WTC11 (cell line): Measurements from ENCODE around the gene CAPN1. TPM values are rescaled to one million over a fixed set of nuclear protein-coding genes. Genes with fewer than 3 reads are reported as not detected.

Source experiments
- ATAC-seq: fragments of 200-7000 bp; cut with Tn5 transposase; 2 replicates; pipeline ENCODE4 v1.10.0; 2021; ENCODE audit warnings: mild to moderate bottlenecking, moderate library complexity
- CTCF ChIA-PET: fragments of 300-600 bp; sonication (Branson Sonifier 250); formaldehyde crosslinking; loops from one replicate; lab custom pipeline; 2021; ENCODE audit warnings: antibody characterized with exemption; lab: Charles Lee
- POLR2A ChIA-PET: fragments of 350-600 bp; sonication (Branson Sonifier 250); formaldehyde crosslinking; loops from one replicate; lab custom pipeline; 2021; ENCODE audit warnings: antibody characterized with exemption; lab: Charles Lee
- DNase-seq: peaks from one replicate; pipeline ENCODE4 v3.0.0; 2021; ENCODE audit warnings: low spot score
- H3K27ac Mint-ChIP-seq: 2 replicates; pipeline ENCODE4 v1.8.0; 2021; ENCODE audit warnings: mixed read lengths
- H3K27me3 Mint-ChIP-seq: 2 replicates; pipeline ENCODE4 v1.8.0; 2021; ENCODE audit warnings: low read depth, mild to moderate bottlenecking, moderate library complexity, mixed read lengths
- H3K36me3 Mint-ChIP-seq: 2 replicates; pipeline ENCODE4 v1.8.0; 2021; ENCODE audit warnings: mixed read lengths
- H3K4me1 Mint-ChIP-seq: 2 replicates; pipeline ENCODE4 v1.8.0; 2022; ENCODE audit warnings: mixed read lengths
- H3K4me3 Mint-ChIP-seq: 2 replicates; pipeline ENCODE4 v1.8.0; 2021; ENCODE audit warnings: mild to moderate bottlenecking, moderate library complexity, mixed read lengths
- H3K9me3 Mint-ChIP-seq: 2 replicates; pipeline ENCODE4 v1.8.0; 2021; ENCODE audit warnings: mixed read lengths
- ARID4B ChIP-seq: sonication (generic); formaldehyde crosslinking; IDR thresholded peaks from 2 replicates; pipeline ENCODE4 v1.8.0; 2023; ENCODE audit warnings: missing genetic modification reagents, mild to moderate bottlenecking, borderline replicate concordance
- GTF2I ChIP-seq: fragments of 250-450 bp; sonication (Bioruptor Pico); conservative IDR thresholded peaks from 2 replicates; pipeline ENCODE4 v1.4.0; 2021; ENCODE audit warnings: mild to moderate bottlenecking
- IRF2 ChIP-seq: sonication (generic); formaldehyde crosslinking; IDR thresholded peaks from 2 replicates; pipeline ENCODE4 v1.8.0; 2022; ENCODE audit warnings: low read depth, missing genetic modification reagents, borderline replicate concordance
- NR2C2 ChIP-seq: sonication (generic); formaldehyde crosslinking; IDR thresholded peaks from 2 replicates; pipeline ENCODE4 v1.8.0; 2022; ENCODE audit warnings: mild to moderate bottlenecking, missing genetic modification reagents
- PREB ChIP-seq: sonication (generic); formaldehyde crosslinking; IDR thresholded peaks from 2 replicates; pipeline ENCODE4 v1.8.1; 2022; ENCODE audit warnings: mild to moderate bottlenecking, missing genetic modification reagents, moderate library complexity, borderline replicate concordance
- SMAD3 ChIP-seq: sonication (generic); formaldehyde crosslinking; IDR thresholded peaks from 2 replicates; pipeline ENCODE4 v1.8.0; 2022; ENCODE audit warnings: missing genetic modification reagents, mild to moderate bottlenecking, borderline replicate concordance
- SOX15 ChIP-seq: fragments of 250-450 bp; sonication (Bioruptor Pico); IDR thresholded peaks from 2 replicates; pipeline ENCODE4 v1.9.0; 2021; ENCODE audit warnings: mild to moderate bottlenecking
- TCF7 ChIP-seq: sonication (generic); formaldehyde crosslinking; IDR thresholded peaks from 2 replicates; pipeline ENCODE4 v1.8.0; 2022; ENCODE audit warnings: mild to moderate bottlenecking, low read depth, missing genetic modification reagents, moderate library complexity
- ZNF425 ChIP-seq: fragments of 250-450 bp; sonication (Bioruptor Pico); conservative IDR thresholded peaks from 2 replicates; pipeline ENCODE4 v1.9.0; 2021; ENCODE audit warnings: mild to moderate bottlenecking
- total RNA-seq: library from RNA; stranded (reverse); gene quantifications from 3 replicates; pipeline ENCODE4 v1.2.3, GENCODE V29; 2021

The CAPN1 gene
- total RNA-seq, 1 experiment from 2014 or later: 257 TPM

GRCh38 chr11:65207918-65208784 is 26.4 kb downstream of the CAPN1 start (continued):
- TF ChIP-seq PREB (CRISPR knock-in tag) (no peak), IRF2 (CRISPR knock-in tag) (no peak)

- Mint-ChIP-seq H3K27me3 (no peaks in the 10 kb centered on the region), H3K27ac (peak overlapping the region; percentile 5; the same call in 1 of the 2 replicates), H3K4me3 (no peak overlapping the region), H3K4me1 (peaks cover 33% of the 10 kb centered on the region), H3K36me3 (peaks cover 39% of the 10 kb centered on the region), H3K9me3 (no peaks in the 10 kb centered on the region)
- POLR2A ChIA-PET: no interaction called here
- CTCF ChIA-PET: interaction anchor here (6.3 kb wide), 1 partner anchor 43 kb away, joined by 82 read pairs; no protein-coding TSS in a partner anchor
- ATAC-seq (no peak), DNase-seq (peak; percentile 4)
- TF ChIP-seq IRF2 (CRISPR knock-in tag) (no peak), ARID4B (CRISPR knock-in tag) (no peak), GTF2I (CRISPR knock-in tag) (no peak), NR2C2 (CRISPR knock-in tag) (no peak), TCF7 (CRISPR knock-in tag) (no peak), ZNF425 (CRISPR knock-in tag) (no peak)
These were observed 27.3 kb downstream of the CAPN1 start for GRCh38 chr11:65208785-65209710.

- TF ChIP-seq SOX15 (CRISPR knock-in tag) (no peak), PREB (CRISPR knock-in tag) (no peak), SMAD3 (CRISPR knock-in tag) (no peak)
- POLR2A ChIA-PET: no interaction called here
- H3K9me3 Mint-ChIP-seq: no peaks in the 10 kb centered on the region
- peaks cover 39% of the 10 kb centered on the region for H3K36me3 Mint-ChIP-seq
- no peaks in the 10 kb centered on the region for H3K27me3 Mint-ChIP-seq
- peaks cover 34% of the 10 kb centered on the region for H3K4me1 Mint-ChIP-seq
- H3K27ac Mint-ChIP-seq: peak overlapping the region; percentile 36; the same call in 1 of the 2 replicates
- ATAC-seq (no peak), DNase-seq (no peak)
- CTCF ChIA-PET: interaction anchor here (0.6 to 4.2 kb wide), 3 partner anchors 16 to 55 kb away, joined by 3 to 35 read pairs (median 4); no protein-coding TSS in a partner anchor
- no peak overlapping the region for H3K4me3 Mint-ChIP-seq
These were observed 28.1 kb downstream of the CAPN1 start for GRCh38 chr11:65209711-65210360.
